ENCODE measurements around the gene ARFGEF3. TPM values are rescaled to one million over a fixed set of nuclear protein-coding genes. Genes with fewer than 3 reads are reported as not detected.
"Not testable (repeated sequence)": the region's sequence is repeated elsewhere in the genome, so short reads cannot be mapped to it uniquely, and the experiment has no call there.

Gene ARFGEF3, protein sequence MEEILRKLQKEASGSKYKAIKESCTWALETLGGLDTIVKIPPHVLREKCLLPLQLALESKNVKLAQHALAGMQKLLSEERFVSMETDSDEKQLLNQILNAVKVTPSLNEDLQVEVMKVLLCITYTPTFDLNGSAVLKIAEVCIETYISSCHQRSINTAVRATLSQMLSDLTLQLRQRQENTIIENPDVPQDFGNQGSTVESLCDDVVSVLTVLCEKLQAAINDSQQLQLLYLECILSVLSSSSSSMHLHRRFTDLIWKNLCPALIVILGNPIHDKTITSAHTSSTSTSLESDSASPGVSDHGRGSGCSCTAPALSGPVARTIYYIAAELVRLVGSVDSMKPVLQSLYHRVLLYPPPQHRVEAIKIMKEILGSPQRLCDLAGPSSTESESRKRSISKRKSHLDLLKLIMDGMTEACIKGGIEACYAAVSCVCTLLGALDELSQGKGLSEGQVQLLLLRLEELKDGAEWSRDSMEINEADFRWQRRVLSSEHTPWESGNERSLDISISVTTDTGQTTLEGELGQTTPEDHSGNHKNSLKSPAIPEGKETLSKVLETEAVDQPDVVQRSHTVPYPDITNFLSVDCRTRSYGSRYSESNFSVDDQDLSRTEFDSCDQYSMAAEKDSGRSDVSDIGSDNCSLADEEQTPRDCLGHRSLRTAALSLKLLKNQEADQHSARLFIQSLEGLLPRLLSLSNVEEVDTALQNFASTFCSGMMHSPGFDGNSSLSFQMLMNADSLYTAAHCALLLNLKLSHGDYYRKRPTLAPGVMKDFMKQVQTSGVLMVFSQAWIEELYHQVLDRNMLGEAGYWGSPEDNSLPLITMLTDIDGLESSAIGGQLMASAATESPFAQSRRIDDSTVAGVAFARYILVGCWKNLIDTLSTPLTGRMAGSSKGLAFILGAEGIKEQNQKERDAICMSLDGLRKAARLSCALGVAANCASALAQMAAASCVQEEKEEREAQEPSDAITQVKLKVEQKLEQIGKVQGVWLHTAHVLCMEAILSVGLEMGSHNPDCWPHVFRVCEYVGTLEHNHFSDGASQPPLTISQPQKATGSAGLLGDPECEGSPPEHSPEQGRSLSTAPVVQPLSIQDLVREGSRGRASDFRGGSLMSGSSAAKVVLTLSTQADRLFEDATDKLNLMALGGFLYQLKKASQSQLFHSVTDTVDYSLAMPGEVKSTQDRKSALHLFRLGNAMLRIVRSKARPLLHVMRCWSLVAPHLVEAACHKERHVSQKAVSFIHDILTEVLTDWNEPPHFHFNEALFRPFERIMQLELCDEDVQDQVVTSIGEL (N-terminal part only)
- total RNA-seq (under 1 TPM in 1 of 2 donors, not detected in 1; 0.03 TPM), total RNA-seq (0 to 0.81 reads per million in 2 donors)

- peaks cover 17% of the 10 kb centered on the region for H3K4me1 Mint-ChIP-seq
- peak within 1 kb of the TSS; percentile 82 for H3K4me3 Mint-ChIP-seq
- peaks cover 7% of the 10 kb centered on the region for H3K36me3 Mint-ChIP-seq (ENCODE audit: low read depth)
- peaks cover 53% of the 10 kb centered on the region for H3K27me3 Mint-ChIP-seq
- no peaks in the 10 kb centered on the region for H3K9me3 ChIP-seq (ENCODE audit: control insufficient read depth, low read length, poor library complexity, severe bottlenecking)
- ATAC-seq (peak; percentile 93), DNase-seq (peak; percentile 26 to 47 (median 29))
- H3K27ac Mint-ChIP-seq, result no peak within 1 kb of the TSS
Observed at GRCh38 chr6:138161338-138162110, at the start of gene ARFGEF3. Gene ARFGEF3 (plus strand): TSS chr6:138161939. CDS start chr6:138162087, 148 bp downstream.

- ATAC-seq (no peak), DNase-seq (no peak)
- H3K27ac Mint-ChIP-seq, result no peak overlapping the region
- no peaks in the 10 kb centered on the region for H3K9me3 ChIP-seq (ENCODE audit: control insufficient read depth, low read length, poor library complexity, severe bottlenecking)
- peaks cover 39% of the 10 kb centered on the region for H3K27me3 Mint-ChIP-seq
- peaks cover 13% of the 10 kb centered on the region for H3K4me1 Mint-ChIP-seq
- no peaks in the 10 kb centered on the region for H3K36me3 Mint-ChIP-seq (ENCODE audit: low read depth)
- H3K4me3 Mint-ChIP-seq, result no peak overlapping the region
Observed at GRCh38 chr6:138113588-138114210, 48.0 kb upstream of the ARFGEF3 start.

GRCh38 chr6:138115201-138115600, 46.5 kb upstream of the ARFGEF3 start:
- H3K36me3 Mint-ChIP-seq (ENCODE audit: low read depth), result no peaks in the 10 kb centered on the region
- H3K9me3 ChIP-seq (ENCODE audit: control insufficient read depth, low read length, poor library complexity, severe bottlenecking), result no peaks in the 10 kb centered on the region
- ATAC-seq (no peak), DNase-seq (no peak)
- peaks cover 45% of the 10 kb centered on the region for H3K27me3 Mint-ChIP-seq
- no peak overlapping the region for H3K27ac Mint-ChIP-seq
- H3K4me1 Mint-ChIP-seq, result peaks cover 9% of the 10 kb centered on the region
- no peak overlapping the region for H3K4me3 Mint-ChIP-seq

GRCh38 chr6:138115877-138116660, 45.7 kb upstream of the ARFGEF3 start:
- H3K27ac Mint-ChIP-seq, result no peak overlapping the region
- H3K4me3 Mint-ChIP-seq, result no peak overlapping the region
- DNase-seq (peak in 1 of 3 donors; percentile 16), ATAC-seq (peak; percentile 91)
- peaks cover 6% of the 10 kb centered on the region for H3K4me1 Mint-ChIP-seq
- no peaks in the 10 kb centered on the region for H3K9me3 ChIP-seq (ENCODE audit: control insufficient read depth, low read length, poor library complexity, severe bottlenecking)
- no peaks in the 10 kb centered on the region for H3K36me3 Mint-ChIP-seq (ENCODE audit: low read depth)
- H3K27me3 Mint-ChIP-seq, result peaks cover 47% of the 10 kb centered on the region

- peaks cover 47% of the 10 kb centered on the region for H3K27me3 Mint-ChIP-seq
- H3K4me1 Mint-ChIP-seq, result peaks cover 6% of the 10 kb centered on the region
- DNase-seq, result no peak
- H3K36me3 Mint-ChIP-seq (ENCODE audit: low read depth), result no peaks in the 10 kb centered on the region
- H3K27ac Mint-ChIP-seq, result no peak overlapping the region
- no peaks in the 10 kb centered on the region for H3K9me3 ChIP-seq (ENCODE audit: control insufficient read depth, low read length, poor library complexity, severe bottlenecking)
- no peak for ATAC-seq
- H3K4me3 Mint-ChIP-seq, result no peak overlapping the region
Observed at GRCh38 chr6:138116661-138116999, 45.1 kb upstream of the ARFGEF3 start.

DNA sequence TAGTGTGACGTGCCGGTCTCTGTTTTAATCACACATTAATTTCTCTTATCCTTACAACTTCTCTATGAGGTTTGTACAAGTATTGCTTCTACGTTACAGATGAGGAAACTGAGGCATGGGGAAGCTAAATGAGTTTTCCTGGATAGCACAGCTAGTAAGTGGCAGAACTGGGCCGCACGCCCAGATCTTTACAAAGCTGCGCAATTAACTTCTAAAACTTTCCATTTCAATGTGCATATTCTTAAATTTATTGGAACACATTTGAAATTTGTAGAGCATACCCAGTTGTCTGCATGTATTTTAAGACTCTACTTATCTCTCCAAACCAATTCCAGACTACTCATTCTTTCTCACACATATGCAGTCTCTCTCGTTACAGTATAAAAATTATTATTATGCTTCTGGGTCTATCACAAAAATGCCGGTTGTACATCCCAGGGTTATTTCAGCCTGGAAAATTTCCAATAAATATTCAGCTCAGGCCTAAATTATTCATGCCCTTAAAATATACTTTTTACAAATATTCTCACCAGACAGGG, 44.3 kb upstream of the ARFGEF3 start:
- no peaks in the 10 kb centered on the region for H3K9me3 ChIP-seq (ENCODE audit: control insufficient read depth, low read length, poor library complexity, severe bottlenecking)
- Mint-ChIP-seq H3K27me3 (peaks cover 52% of the 10 kb centered on the region), H3K36me3 (ENCODE audit: low read depth) (no peaks in the 10 kb centered on the region)

DNA sequence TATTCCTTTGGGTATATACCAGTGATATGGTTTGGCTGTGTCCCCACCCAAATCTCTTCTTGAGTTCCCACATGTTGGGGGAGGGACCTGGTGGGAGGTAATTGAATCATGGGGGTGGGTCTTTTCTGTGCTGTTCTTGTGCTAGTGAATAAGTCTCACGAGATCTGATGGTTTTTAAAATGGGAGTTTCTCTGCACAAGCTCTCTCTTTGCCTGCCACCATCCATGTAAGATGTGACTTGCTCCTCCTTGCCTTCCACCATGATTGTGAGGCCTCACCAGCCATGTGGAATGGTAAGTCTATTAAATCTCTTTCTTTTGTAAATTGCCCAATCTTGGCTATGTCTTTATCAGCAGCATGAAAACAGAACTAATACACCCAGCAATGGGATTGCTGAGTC, 42.5 kb upstream of the ARFGEF3 start:
- H3K4me3 Mint-ChIP-seq; H3K4me1 Mint-ChIP-seq; DNase-seq; ATAC-seq; H3K9me3 ChIP-seq (ENCODE audit: control insufficient read depth, low read length, poor library complexity, severe bottlenecking); H3K36me3 Mint-ChIP-seq (ENCODE audit: low read depth); H3K27ac Mint-ChIP-seq: not testable (repeated sequence)
- peaks cover 52% of the 10 kb centered on the region for H3K27me3 Mint-ChIP-seq

More for the DNA sequence above, 44.3 kb upstream of the ARFGEF3 start:
- ATAC-seq, result no peak
- Mint-ChIP-seq H3K27ac (no peak overlapping the region), H3K4me3 (no peak overlapping the region), H3K4me1 (peaks cover 6% of the 10 kb centered on the region)
- DNase-seq, result no peak

DNA sequence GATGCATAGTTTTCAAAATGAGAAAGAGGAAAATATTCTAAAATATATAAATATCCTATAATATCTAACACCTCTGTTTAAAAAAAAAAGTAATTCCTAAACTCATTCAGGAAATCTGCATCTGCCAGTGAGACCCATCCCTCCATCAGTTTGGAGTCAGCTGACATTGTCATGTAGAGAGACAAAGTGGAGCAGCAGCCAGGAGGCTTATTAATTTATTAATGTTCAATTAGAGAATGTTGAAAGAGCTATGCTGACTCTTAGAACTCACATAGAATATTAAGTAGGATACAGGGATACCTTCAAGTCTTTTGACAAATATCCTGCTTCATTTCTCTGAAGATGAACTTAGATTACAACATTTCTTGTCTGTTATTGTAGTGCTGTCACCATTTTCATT, 41.8 kb upstream of the ARFGEF3 start:
- no peaks in the 10 kb centered on the region for H3K36me3 Mint-ChIP-seq (ENCODE audit: low read depth)
- ATAC-seq (no peak), DNase-seq (no peak)
- H3K4me3 Mint-ChIP-seq, result peak overlapping the region; percentile 19
- H3K27ac Mint-ChIP-seq, result no peak overlapping the region
- peaks cover 48% of the 10 kb centered on the region for H3K27me3 Mint-ChIP-seq
- no peaks in the 10 kb centered on the region for H3K9me3 ChIP-seq (ENCODE audit: control insufficient read depth, low read length, poor library complexity, severe bottlenecking)
- peaks cover 6% of the 10 kb centered on the region for H3K4me1 Mint-ChIP-seq

DNA sequence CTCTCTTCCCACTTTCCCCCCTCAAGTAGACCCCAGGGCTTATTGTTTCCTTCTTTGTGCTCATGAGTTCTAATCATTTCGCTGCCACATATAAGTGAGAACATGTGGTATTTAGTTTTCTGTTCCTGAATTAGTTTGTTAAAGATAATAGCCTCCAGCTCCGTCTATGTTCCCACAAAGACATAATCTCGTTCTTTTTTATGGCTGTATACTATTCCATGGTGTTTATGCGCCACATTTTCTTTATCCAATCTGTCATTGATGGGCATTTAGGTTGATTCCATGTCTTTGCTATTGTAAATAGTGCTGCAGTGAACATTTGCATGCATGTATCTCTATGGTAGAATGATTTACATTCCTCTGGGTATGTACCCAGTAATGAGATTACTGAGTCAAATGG, 37.6 kb upstream of the ARFGEF3 start:
- no peak for ATAC-seq
- no peak for DNase-seq
- H3K4me1 Mint-ChIP-seq, result no peaks in the 10 kb centered on the region
- H3K27ac Mint-ChIP-seq, result no peak overlapping the region
- H3K9me3 ChIP-seq (ENCODE audit: control insufficient read depth, low read length, poor library complexity, severe bottlenecking), result no peaks in the 10 kb centered on the region
- H3K4me3 Mint-ChIP-seq, result no peak overlapping the region
- peaks cover 42% of the 10 kb centered on the region for H3K27me3 Mint-ChIP-seq
- no peaks in the 10 kb centered on the region for H3K36me3 Mint-ChIP-seq (ENCODE audit: low read depth)

DNA sequence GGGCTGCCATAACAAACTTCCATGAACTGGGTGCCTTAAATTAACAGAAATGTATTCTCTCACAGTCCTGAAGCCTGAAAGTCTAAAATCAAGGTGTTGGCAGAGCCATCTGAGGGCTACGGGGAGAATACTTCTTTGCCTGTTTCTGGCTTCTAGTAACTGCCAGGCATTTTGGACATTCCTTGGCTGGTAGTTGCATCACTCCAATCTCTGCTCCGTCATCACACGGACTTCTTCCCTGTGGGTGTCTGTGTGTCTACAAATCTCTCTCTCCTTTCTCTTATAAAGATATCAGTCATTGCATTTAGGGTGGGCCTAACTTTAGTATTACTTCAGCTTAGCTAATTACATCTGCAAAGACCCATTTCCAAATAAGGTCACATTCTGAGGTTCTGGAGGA, 33.6 kb upstream of the ARFGEF3 start:
- Mint-ChIP-seq H3K36me3 (ENCODE audit: low read depth) (peaks cover 2% of the 10 kb centered on the region), H3K4me3 (no peak overlapping the region), H3K27ac (no peak overlapping the region), H3K4me1 (no peaks in the 10 kb centered on the region), H3K27me3 (peaks cover 21% of the 10 kb centered on the region)
- ATAC-seq (no peak), DNase-seq (no peak)
- H3K9me3 ChIP-seq (ENCODE audit: control insufficient read depth, low read length, poor library complexity, severe bottlenecking), result no peaks in the 10 kb centered on the region

DNA sequence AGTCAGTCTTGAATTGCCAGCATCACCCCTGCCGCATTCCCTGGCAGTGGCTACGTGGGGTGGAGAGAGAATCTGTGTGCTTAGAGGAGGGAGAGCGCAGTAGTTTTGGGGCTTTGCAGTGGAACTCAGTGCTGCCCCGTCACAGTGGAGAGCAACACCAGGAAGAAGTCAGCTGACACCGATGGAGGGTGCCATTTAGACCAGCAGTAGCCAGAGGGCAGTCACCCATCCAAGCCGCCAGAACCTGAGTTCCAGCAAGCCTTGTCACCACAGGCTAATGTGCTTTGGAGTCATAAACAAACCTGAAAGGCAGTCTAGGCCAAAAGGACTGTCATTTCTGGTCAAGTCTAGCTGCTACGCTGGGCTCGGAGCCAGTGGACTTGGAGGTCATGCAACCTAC, 32.5 kb upstream of the ARFGEF3 start:
- ATAC-seq (no peak), DNase-seq (no peak)
- H3K4me3 Mint-ChIP-seq, result no peak overlapping the region
- H3K27ac Mint-ChIP-seq, result no peak overlapping the region
- H3K27me3 Mint-ChIP-seq, result peaks cover 15% of the 10 kb centered on the region
- H3K4me1 Mint-ChIP-seq, result no peaks in the 10 kb centered on the region
- H3K36me3 Mint-ChIP-seq (ENCODE audit: low read depth), result peaks cover 2% of the 10 kb centered on the region
- H3K9me3 ChIP-seq (ENCODE audit: control insufficient read depth, low read length, poor library complexity, severe bottlenecking), result no peaks in the 10 kb centered on the region
